T-helper 1 cell treated with Interleukin-12 subunit alpha and Interleukin-12 subunit beta and Interleukin-4 antibody, amounts not matched to agents 30 ng/mL and 1 ng/mL, for 36 hours (primary cell): ENCODE data around the gene NCK2. TPM values are rescaled to one million over a fixed set of nuclear protein-coding genes. Genes with fewer than 3 reads are reported as not detected.

Experiments
- intact Hi-C: fragments of 100-400 bp; cut with micrococcal nuclease; formaldehyde crosslinking; loops from one replicate; pipeline ENCODE4 v1.15.1; 2024
- total RNA-seq: library from RNA; stranded (reverse); gene quantifications from 2 replicates; pipeline ENCODE4 v1.2.3, GENCODE V29; 2022

NCK2 gene
- total RNA-seq, 1 donor from 2014 or later = 74.3 TPM

DNA sequence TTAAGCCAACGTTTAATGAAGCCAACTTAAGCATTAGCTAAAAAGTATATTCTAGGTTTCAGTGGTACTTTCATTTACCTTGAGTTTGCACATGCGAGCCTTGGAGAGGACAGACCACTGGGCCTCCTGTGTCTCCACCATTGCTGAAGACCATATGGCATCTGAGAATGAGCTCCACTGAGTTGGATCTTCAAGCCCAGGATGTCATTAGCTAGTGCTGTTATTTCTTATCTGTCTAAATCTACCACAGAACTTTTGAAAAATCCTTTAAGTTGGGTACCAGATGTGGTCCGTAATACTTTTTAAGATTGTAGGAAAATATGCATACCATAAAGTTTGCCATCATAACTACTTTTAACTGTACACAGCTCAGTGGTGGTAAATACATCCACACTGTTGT lies 161.8 kb downstream of the NCK2 start:
- intact Hi-C loops = no loop called here

GRCh38 chr2:105907184-105907583 lies 162.5 kb downstream of the NCK2 start:
- intact Hi-C loops = no loop called here

GRCh38 chr2:105909215-105909614 lies 164.5 kb downstream of the NCK2 start:
- intact Hi-C loops = no loop called here

DNA sequence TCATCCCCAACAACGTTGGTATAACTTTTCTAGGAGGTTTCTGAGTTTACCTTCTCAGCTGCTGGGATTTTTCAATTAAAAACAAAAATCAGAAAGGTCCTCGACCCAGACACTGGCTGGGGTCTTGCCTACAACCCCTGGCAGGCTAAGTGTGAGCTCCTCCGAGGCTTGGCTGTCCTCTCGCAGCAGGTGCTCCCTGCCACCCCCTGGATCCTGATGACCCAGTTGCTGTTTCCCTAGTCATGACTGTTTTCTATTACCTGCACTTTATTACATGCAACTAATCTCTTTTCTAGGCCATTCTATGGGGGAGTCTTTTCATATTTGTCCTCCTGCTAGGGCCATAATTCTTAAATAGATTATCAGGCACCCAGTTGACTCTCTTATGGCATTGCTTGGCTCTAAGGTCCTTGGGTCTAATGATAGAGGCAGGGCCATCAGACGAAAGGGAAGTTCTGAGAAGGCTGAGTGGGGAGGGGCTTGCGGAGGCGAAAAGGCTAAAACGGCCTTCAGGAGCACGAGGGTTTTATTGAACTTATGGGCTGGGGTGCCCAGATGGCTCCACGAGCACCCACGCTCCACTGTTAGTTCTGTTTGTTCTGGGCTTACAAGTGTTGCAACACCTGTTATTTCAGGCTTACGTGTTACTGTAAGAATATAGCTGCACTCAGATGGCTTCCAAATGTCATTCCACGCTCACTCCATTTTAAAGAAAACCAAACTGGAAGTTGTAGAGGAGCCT lies 166.0 kb downstream of the NCK2 start:
- intact Hi-C loops = no loop called here

DNA sequence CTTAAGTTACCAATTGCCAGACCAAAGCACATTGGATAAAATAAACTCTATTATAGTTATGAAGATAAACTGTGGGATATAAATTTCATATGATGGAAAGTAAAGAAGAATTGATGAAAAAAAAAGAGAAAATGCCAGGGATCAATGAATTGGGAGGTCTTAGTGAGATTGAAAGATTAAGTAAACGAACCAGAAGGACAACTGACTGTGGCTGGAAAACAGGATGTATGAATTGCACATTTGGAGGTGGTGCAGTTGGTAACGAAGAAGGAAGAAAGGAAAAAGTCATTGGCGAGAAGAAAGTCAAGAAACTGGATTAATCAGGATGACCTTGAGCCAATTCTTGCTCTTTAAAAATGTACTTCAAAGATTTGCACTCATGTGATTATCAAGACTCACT lies 166.7 kb downstream of the NCK2 start:
- intact Hi-C loops = no loop called here

DNA sequence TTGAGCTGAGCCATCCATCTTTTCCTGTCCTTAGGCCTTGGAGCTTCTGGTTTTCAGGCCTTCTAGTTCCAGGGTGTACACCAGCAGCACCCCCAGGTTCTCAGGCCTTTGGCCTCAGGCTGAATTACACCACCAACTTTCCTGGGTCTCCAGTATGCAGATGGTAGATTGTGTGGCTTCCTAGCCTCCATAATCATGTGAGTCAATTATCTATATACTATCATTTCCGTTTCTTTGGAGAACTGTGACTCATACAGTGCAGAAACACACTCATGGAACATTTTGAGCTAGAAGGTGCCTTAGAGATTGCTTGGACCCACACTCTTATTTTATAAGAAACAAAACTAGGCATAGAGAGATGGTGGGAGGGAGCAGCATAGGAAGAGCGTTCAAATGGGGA lies 167.4 kb downstream of the NCK2 start:
- intact Hi-C loops = no loop called here

GRCh38 chr2:105915005-105915558 lies 170.4 kb downstream of the NCK2 start:
- intact Hi-C loops = no loop called here

DNA sequence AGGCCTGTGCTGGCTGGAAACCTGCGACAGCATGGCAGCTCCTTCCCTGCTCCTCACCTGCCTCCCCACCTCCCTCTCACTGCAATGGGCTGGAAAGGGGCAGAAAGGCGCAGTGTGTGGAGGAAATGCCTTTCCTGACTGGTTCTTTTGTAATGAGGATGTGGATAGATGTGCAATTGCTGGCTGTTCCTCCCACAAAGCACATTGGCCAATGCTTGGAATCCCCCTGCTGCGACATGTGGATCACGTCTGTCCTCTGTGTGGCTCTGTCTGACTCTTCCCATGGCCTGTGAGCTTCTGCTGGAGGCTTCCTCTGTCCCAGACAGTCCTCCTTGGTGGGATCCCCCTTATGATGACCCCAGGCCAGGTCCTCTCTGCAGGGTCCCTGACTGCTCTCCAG lies 172.5 kb downstream of the NCK2 start:
- intact Hi-C loops = no loop called here

DNA sequence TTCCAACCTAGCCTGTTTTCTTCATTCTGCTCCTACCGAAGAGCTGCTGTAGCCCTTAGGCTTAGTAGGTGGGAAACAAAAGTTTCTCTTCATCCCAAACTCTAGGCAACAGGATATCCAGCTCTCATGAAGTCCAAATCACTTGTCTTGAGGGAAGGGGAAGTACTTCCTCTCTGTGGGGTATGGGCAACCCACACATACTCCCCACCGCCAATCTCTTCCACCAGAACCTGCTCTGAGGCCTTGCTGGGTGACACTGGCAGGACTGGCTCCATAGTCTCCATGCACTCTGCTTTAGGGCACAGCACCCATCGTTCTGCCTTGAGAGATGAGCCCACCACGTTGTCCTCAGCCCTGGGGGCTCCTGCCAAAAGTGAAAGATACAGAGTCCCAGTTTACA lies 173.0 kb downstream of the NCK2 start:
- intact Hi-C loops = no loop called here

GRCh38 chr2:105919191-105919811 lies 174.6 kb downstream of the NCK2 start:
- intact Hi-C loops = no loop called here

- intact Hi-C loops = loop anchor here (1.0 to 2.0 kb wide), 2 partner anchors 165 to 175 kb away; no protein-coding TSS in a partner anchor
Measured at GRCh38 chr2:105919826-105920225, 175.1 kb downstream of the NCK2 start.

DNA sequence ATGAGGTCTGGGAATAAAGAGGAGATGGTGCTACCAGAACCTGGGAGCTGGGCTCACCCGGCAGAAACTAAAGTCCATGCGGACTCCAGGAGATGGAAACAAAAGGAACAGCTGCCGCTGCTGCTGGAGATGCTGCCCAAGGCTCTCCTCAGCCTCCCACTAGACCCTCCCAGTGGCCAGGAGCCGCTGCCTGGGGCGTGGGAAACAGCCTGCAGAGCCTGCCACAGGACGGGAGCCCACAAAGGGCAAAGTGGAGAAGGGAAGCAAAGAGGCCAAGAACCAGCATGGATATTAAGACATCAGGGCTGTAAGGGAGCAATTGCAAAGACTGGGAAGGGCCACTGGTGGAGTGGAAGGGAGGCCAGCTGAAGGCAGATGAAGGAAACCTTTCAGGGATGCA lies 179.6 kb downstream of the NCK2 start:
- intact Hi-C loops = no loop called here

- intact Hi-C loops = loop anchor here (5.0 kb wide), 1 partner anchor 68 kb away; no protein-coding TSS in a partner anchor
Measured at GRCh38 chr2:105924932-105925331, 180.2 kb downstream of the NCK2 start.

GRCh38 chr2:105925390-105925789 lies 180.7 kb downstream of the NCK2 start:
- intact Hi-C loops = loop anchor here (5.0 kb wide), 1 partner anchor 68 kb away; no protein-coding TSS in a partner anchor

DNA sequence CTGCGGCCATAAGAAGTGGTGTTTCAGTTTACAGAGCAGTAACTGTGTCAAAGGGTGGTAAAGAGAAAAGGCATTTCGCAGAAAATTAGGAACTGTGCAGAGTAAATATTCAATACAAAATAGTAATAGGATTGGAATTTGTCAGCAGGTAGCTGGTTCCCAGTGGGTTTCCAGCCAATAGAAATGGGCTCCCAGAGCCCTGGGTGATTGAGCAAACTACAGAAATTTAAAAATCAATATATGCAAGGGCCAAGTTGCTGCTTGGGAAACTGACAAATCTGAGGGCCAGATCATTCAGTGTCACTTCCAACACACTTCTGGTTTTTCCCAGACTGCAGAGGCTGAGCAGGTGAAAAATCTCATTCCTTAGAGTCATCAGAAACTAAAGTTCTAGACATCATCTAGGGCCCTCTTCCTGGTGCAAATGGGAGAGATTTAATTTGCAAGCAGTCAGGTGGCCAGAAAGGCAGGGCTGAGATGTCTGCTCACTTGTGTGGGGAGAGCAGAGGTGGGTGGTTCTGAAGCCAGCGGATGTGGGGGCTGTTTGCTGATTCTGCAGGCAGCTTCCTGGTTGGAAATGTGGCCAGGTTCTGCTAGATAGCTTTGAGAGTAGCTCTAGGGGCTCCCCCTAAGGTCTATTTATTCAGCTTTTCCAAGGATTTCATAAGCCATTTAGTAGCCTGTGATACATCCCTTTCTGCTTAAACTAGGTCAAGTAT lies 182.4 kb downstream of the NCK2 start:
- intact Hi-C loops = loop anchor here (1.0 to 5.0 kb wide), 3 partner anchors 8 to 181 kb away; no protein-coding TSS in a partner anchor

GRCh38 chr2:105928086-105928485 lies 183.4 kb downstream of the NCK2 start:
- intact Hi-C loops = loop anchor here (5.0 kb wide), 1 partner anchor 71 kb away; no protein-coding TSS in a partner anchor

DNA sequence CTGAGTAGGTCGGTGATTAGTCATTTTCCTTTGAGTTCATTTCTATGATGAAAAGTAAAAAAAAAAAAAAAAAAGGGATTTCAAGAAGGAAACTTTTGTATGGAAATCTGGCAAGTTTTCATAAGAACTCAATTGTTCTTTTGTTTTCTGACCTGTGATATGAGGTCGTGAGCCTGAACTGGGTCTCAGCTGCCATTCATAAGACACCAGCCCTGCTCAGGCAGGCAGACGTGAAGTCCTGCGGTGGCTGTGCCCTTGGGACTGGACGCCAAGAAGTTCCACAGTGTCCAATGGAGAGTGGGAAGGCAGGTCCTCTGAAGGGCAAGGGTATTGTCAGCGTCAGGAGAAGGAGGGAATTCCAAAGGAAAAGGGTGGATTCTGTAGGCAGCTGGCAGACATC lies 183.9 kb downstream of the NCK2 start:
- intact Hi-C loops = loop anchor here (5.0 kb wide), 1 partner anchor 71 kb away; no protein-coding TSS in a partner anchor

GRCh38 chr2:105929516-105929915 lies 184.8 kb downstream of the NCK2 start:
- intact Hi-C loops = loop anchor here (5.0 kb wide), 1 partner anchor 72 kb away; no protein-coding TSS in a partner anchor

DNA sequence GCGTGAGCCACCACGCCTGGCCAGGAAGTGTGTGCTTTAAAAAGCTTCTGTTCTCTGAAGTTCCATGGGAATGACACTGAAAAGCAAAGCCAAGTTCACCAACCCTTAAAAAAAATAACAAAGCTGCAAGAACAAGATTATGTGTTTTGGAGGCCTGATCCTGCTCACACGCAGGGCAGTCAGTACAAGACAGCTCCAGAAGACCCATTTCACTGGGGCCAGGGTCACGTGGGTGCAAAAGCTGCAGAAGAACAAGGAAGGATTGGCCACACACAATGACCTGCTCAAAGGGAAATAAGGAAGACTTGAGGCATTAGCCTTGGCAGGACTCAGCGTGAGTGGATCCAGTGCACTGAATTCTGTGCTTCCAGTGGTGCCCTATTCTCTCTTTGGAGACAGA lies 187.9 kb downstream of the NCK2 start:
- intact Hi-C loops = loop anchor here (5.0 to 10.0 kb wide), 2 partner anchors 195 to 262 kb away; partner anchors contain the start of gene UXS1

DNA sequence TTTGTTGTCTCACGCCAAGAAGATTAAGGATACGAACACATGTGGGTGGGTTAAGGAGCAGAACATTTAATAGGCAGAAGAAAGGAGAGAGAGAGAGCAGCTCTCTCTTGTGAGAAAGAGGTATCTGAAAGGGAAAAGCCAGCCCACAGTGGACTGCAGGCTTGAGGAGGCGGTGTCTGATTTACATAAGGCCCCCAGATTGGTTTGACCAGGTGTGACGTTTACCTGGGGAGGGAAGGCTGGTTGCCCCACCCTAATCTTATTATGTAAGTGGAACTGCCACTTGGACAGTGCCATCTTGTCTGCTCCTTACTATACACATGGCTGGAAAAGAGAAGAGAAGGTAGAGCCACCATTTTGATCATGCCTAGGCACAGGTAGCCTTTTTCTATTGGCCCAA lies 189.2 kb downstream of the NCK2 start:
- intact Hi-C loops = loop anchor here (5.0 to 10.0 kb wide), 2 partner anchors 197 to 261 kb away; partner anchors contain the start of gene UXS1

DNA sequence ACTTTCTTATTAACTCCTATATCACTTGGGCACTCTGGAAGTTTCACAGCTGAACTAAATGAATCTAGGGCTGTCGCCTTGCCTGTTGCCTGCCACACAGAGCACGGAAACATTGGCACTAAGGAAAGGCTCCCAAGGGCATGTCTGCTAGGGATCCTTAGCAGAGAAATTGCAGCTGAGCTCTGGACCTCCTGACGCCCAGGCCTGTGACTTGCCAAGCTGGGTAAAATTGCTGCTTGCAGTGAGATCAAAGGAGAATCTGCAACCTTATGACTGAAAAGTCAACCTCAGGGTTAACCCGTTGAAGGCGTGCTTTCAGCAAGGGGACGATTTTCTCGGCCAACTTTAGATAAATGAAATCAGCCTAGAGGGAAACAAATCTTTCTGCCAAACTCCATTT lies 189.8 kb downstream of the NCK2 start:
- intact Hi-C loops = loop anchor here (5.0 to 10.0 kb wide), 2 partner anchors 197 to 260 kb away; partner anchors contain the start of gene UXS1
